Lower leg skin (tissue), 4 donors: ENCODE results near the gene POLR3H. TPM values are rescaled to one million over a fixed set of nuclear protein-coding genes. Genes with fewer than 3 reads are reported as not detected.

Experiments
- DNase-seq, 2 donors: peaks; one replicate each; pipeline ENCODE4 v3.0.0-alpha.2; 2019; ENCODE audit warnings: low spot score in 2 of 2
- H3K4me3 ChIP-seq: fragments of 200-600 bp; sonication (generic); 2 replicates; pipeline ENCODE4 v1.5.1; 2017; ENCODE audit warnings: mild to moderate bottlenecking, low read depth; ENCODE audit not compliant: poor library complexity, severe bottlenecking
- POLR2A ChIP-seq, 2 donors: fragments of 450-650 bp; IDR thresholded peaks; one replicate each; pipeline ENCODE4 v1.6.1; 2016 to 2017; ENCODE audit warnings: antibody characterized with exemption in 2 of 2, mild to moderate bottlenecking in 1 of 2, moderate library complexity in 1 of 2
- WGBS, 2 donors: methylation state at CpG; one replicate each; pipeline ENCODE4 v1.1.5; 2018; 5-methylcytosine and 5-hydroxymethylcytosine counted together
- intact Hi-C: fragments of 100-400 bp; cut with DNase I; formaldehyde crosslinking; loops from one replicate; pipeline ENCODE4 v1.15.0; 2023; ENCODE audit warnings: low total_unique reads
- total RNA-seq, 4 donors: library from RNA; depleted of rRNA; stranded (reverse); fragments of >200 nt; gene quantifications; one replicate each; pipeline ENCODE4 v1.1.0, GENCODE V29; 2016
- TF ChIP-seq, protein P1 (sequence below), 3 donors: fragments of 450-650 bp; IDR thresholded peaks; one replicate each; pipeline ENCODE4 v1.5.1; 2016; ENCODE audit warnings: antibody characterized with exemption in 3 of 3, mild to moderate bottlenecking in 3 of 3, moderate library complexity in 2 of 3

POLR3H gene
- total RNA-seq, 4 donors from 2014 or later: 8.7 to 19.7 (median 16.4) TPM

DNA sequence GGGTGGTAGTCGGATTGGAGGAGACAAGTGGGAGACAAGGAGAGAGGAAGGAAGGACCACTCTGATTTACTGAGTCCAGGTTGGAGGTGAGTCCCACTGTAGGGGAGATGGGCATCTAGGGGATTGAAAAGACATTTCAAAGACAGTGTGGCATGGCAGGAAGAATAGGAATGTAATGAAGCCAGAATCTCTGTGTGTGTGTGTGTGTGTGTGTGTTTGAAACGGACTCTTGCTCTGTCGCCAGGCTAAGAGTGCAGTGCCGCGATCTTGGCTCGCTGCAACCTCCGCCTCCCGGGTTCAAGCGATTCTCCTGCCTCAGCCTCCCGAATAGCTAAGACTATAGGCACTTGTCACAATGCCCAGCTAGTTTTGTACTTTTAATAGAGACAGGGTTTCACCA lies 12.3 kb upstream of the POLR3H start:
- no peak for TF ChIP-seq POLR2A (IDR thresholded peaks at IDR 0.05)
- TF ChIP-seq, protein P1, sequence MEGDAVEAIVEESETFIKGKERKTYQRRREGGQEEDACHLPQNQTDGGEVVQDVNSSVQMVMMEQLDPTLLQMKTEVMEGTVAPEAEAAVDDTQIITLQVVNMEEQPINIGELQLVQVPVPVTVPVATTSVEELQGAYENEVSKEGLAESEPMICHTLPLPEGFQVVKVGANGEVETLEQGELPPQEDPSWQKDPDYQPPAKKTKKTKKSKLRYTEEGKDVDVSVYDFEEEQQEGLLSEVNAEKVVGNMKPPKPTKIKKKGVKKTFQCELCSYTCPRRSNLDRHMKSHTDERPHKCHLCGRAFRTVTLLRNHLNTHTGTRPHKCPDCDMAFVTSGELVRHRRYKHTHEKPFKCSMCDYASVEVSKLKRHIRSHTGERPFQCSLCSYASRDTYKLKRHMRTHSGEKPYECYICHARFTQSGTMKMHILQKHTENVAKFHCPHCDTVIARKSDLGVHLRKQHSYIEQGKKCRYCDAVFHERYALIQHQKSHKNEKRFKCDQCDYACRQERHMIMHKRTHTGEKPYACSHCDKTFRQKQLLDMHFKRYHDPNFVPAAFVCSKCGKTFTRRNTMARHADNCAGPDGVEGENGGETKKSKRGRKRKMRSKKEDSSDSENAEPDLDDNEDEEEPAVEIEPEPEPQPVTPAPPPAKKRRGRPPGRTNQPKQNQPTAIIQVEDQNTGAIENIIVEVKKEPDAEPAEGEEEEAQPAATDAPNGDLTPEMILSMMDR (IDR thresholded peaks at IDR 0.05): no peak
- intact Hi-C loops: no loop called here

DNA sequence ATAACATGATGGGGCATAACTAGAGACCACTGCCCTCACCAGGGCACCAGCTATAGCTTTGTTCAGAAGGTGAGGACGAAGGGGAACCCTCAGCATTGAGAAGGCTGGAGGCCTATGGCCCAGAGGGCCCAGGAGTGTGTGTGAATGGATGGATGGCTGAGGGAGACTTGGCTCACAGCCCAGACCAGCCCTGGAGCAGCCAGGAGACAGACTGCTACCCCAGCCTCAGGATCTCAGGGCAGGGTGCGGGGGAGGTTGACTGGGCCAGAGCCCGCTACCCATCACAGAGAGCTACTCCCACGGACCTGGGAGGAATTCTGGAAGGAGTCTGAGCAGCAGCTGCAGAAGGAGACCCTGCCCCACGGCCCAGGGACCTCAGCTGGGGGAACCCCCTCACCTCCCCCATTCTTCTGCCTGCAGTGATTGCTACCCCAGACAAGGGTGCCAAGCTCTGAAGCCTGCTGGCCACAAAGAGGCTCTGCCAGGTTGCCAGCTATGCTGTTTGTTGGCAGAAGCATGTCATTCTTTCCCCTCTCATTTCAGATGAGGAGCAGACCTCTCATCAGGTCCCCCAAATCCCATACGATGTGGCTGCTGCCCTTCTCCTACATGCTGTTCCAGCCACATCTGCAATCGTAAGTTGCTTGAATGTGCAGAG lies 11.2 kb upstream of the POLR3H start:
- WGBS, 2 donors: 74 to 78% methylated on average over 7 of the region's 7 CpGs
- TF ChIP-seq POLR2A (IDR thresholded peaks at IDR 0.05): no peak
- TF ChIP-seq, protein P1 (IDR thresholded peaks at IDR 0.05): no peak
- no peak for DNase-seq
- intact Hi-C loops: no loop called here
- no peak overlapping the region for H3K4me3 ChIP-seq

More for the DNA sequence above, 12.3 kb upstream of the POLR3H start:
- WGBS, 2 donors: 82 to 91% methylated on average over 10 of the region's 10 CpGs
- H3K4me3 ChIP-seq: no peak overlapping the region
- DNase-seq: no peak

DNA sequence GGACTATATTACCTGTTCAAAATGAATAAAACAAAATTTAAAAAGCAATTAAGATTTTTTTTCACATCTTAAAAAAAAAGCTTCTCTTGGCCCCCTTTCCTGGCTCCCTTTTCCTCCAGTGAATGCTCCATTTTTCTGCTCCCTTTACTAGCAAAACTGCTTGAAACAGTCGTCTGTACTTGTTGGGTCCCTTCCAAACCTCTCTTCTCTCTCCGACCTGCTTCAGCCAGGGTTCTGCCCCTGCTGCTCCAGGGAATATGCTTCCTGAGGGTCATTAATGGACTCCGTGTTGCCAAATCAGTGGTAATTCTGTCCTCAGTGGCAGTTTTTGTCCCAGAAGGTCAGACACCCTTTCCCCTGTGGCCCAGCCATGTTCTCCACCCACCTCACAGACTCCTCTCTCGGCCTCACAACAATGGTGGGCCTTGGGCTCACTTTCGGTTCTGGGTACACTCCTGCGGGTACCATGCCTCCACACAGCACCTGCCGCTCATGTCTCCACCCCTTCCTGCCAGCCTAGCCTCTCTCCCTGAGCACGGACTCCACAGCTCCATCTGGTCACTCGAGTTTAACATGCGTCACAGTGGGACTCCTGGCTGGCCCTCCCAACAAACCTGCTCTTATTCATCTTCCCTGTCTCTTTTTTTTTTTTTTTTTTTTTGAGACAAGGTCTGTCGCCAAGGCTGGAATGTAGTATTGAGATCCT lies 7.8 kb upstream of the POLR3H start:
- no peak overlapping the region for H3K4me3 ChIP-seq
- WGBS, 2 donors: 66 to 74% methylated on average over 11 of the region's 11 CpGs
- intact Hi-C loops: no loop called here
- DNase-seq: no peak
- TF ChIP-seq, protein P1 (IDR thresholded peaks at IDR 0.05): no peak
- no peak for TF ChIP-seq POLR2A (IDR thresholded peaks at IDR 0.05)

DNA sequence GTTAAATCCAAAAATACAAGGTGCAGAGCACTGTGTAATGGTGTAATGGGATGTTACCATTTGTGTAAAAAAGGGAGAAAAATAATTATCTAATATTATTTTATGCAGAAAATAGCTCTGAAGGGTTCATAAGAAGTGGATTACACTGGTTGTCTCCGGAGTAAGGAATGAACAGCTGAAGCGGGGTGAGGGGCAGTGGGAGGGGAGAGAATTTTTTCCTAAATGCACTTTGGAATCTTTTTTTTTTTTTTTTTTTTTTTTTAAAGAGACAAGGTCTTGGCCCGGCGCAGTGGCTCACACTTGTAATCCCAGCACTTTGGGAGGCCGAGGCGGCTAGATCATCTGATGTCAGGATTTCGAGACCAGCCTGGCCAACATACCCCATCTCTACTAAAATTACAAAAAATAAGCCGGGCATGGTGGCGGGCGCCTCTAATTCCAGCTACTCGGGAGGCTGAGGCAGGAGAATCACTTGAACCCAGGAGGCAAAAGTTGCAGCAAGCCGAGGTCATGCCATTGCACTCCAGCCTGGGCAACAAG lies 6.8 kb upstream of the POLR3H start:
- no peak for DNase-seq
- 87 to 88% methylated on average over 12 of the region's 12 CpGs for WGBS, 2 donors
- intact Hi-C loops: no loop called here

DNA sequence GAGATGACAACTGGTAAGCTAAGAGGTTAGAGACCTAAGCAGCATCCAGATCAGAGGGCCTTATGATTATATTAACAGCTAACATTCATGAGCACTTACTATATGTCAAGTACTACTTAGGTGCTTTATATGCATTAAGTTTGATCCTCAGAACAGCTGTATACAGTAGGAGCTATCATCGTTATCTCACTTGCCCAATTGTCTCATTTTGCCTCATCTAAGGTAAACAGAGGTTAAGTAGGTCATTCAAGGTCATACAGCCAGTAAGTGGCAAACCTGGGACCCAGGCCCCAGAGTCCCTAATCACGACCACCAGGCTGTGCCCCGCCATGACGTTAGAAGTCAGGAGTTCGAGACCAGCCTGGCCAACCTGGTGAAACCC lies 4.6 kb upstream of the POLR3H start:
- WGBS, 2 donors: 95 to 97% methylated on average over 5 of the region's 5 CpGs
- intact Hi-C loops: no loop called here
- DNase-seq: no peak
- TF ChIP-seq, protein P1 (IDR thresholded peaks at IDR 0.05): no peak
- TF ChIP-seq POLR2A (IDR thresholded peaks at IDR 0.05): no peak
- H3K4me3 ChIP-seq: no peak overlapping the region

More for the DNA sequence above, 6.8 kb upstream of the POLR3H start:
- H3K4me3 ChIP-seq: no peak overlapping the region
- TF ChIP-seq POLR2A (IDR thresholded peaks at IDR 0.05): no peak
- TF ChIP-seq, protein P1 (IDR thresholded peaks at IDR 0.05): no peak
